NB4 (cell line): ENCODE results near the gene ARHGAP26.

ENCODE experiments used
- MAX ChIP-seq: IDR thresholded peaks from 2 replicates; pipeline ENCODE4 v1.6.1; 2011; ENCODE audit warnings: low read depth, low read length
- TF ChIP-seq, protein P1 (sequence below): IDR thresholded peaks from one replicate; pipeline ENCODE4 v1.5.1; 2012; ENCODE audit warnings: low read depth, low read length

- TF ChIP-seq, protein P1, sequence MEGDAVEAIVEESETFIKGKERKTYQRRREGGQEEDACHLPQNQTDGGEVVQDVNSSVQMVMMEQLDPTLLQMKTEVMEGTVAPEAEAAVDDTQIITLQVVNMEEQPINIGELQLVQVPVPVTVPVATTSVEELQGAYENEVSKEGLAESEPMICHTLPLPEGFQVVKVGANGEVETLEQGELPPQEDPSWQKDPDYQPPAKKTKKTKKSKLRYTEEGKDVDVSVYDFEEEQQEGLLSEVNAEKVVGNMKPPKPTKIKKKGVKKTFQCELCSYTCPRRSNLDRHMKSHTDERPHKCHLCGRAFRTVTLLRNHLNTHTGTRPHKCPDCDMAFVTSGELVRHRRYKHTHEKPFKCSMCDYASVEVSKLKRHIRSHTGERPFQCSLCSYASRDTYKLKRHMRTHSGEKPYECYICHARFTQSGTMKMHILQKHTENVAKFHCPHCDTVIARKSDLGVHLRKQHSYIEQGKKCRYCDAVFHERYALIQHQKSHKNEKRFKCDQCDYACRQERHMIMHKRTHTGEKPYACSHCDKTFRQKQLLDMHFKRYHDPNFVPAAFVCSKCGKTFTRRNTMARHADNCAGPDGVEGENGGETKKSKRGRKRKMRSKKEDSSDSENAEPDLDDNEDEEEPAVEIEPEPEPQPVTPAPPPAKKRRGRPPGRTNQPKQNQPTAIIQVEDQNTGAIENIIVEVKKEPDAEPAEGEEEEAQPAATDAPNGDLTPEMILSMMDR: no peak
- no peak for TF ChIP-seq MAX
These were observed 314.2 kb downstream of the ARHGAP26 start for GRCh38 chr5:143084407-143084806.
